ENCODE measurements around the gene ADGB.

GRCh38 chr6:146840641-146841040 is 241.9 kb downstream of the ADGB start:
- TF ChIP-seq CTCF (IDR thresholded peaks at IDR 0.05) (no peak), POLR2A (IDR thresholded peaks at IDR 0.05) (no peak)

Measured in esophagus squamous epithelium (tissue), 4 donors.